Hepatocyte (in vitro differentiated cells): ENCODE measurements around the gene TMEM161B. TPM values are rescaled to one million over a fixed set of nuclear protein-coding genes. Genes with fewer than 3 reads are reported as not detected.
A peak's percentile ranks its signal among the peaks of the same experiment; 100 is the strongest.
"Not testable (repeated sequence)": the region's sequence is repeated elsewhere in the genome, so short reads cannot be mapped to it uniquely, and the experiment has no call there.

Source experiments
- DNase-seq: peaks from one replicate; pipeline ENCODE4 v3.0.0-alpha.2; 2016; ENCODE audit warnings: low spot score
- H2AFZ ChIP-seq: fragments of 200-600 bp; sonication (generic); 2 replicates; pipeline ENCODE4 v1.6.0; 2016; ENCODE audit warnings: antibody characterized with exemption, mild to moderate bottlenecking
- H3K27ac ChIP-seq: fragments of 200-600 bp; sonication (generic); 2 replicates; pipeline ENCODE4 v1.5.1; 2016; ENCODE audit warnings: mild to moderate bottlenecking
- H3K27me3 ChIP-seq: fragments of 200-600 bp; sonication (generic); 2 replicates; pipeline ENCODE4 v1.6.1; 2016
- H3K36me3 ChIP-seq: fragments of 200-600 bp; sonication (generic); replicated peaks from 2 replicates; pipeline ENCODE4 v1.5.1; 2016; ENCODE audit warnings: low read depth; ENCODE audit not compliant: insufficient read depth
- H3K4me1 ChIP-seq: fragments of 200-600 bp; sonication (generic); 2 replicates; pipeline ENCODE4 v1.5.1; 2016; ENCODE audit warnings: mild to moderate bottlenecking, moderate library complexity; ENCODE audit not compliant: insufficient read depth
- H3K4me2 ChIP-seq: fragments of 200-600 bp; sonication (generic); 2 replicates; pipeline ENCODE4 v1.6.0; 2016
- H3K4me3 ChIP-seq: fragments of 200-600 bp; sonication (generic); 2 replicates; pipeline ENCODE4 v1.5.1; 2016; ENCODE audit warnings: mild to moderate bottlenecking
- H3K79me2 ChIP-seq: fragments of 200-600 bp; sonication (generic); 2 replicates; pipeline ENCODE4 v1.6.0; 2017; ENCODE audit warnings: mild to moderate bottlenecking
- H3K9me2 ChIP-seq: fragments of 200-600 bp; sonication (generic); replicated peaks from 2 replicates; pipeline ENCODE4 v1.6.0; 2017; ENCODE audit warnings: mild to moderate bottlenecking; ENCODE audit not compliant: insufficient read depth
- H3K9me3 ChIP-seq: fragments of 200-600 bp; sonication (generic); 2 replicates; pipeline ENCODE4 v1.5.1; 2016; ENCODE audit warnings: low read depth, mild to moderate bottlenecking
- H4K20me1 ChIP-seq: fragments of 200-600 bp; sonication (generic); 2 replicates; pipeline ENCODE4 v1.6.0; 2016; ENCODE audit warnings: mild to moderate bottlenecking; ENCODE audit not compliant: insufficient read depth, poor library complexity, severe bottlenecking
- EZH2 ChIP-seq: fragments of 200-600 bp; sonication (generic); IDR thresholded peaks from 2 replicates; pipeline ENCODE4 v1.6.1; 2016; ENCODE audit warnings: antibody characterized with exemption, mild to moderate bottlenecking, borderline replicate concordance
- EZH2phosphoT487 ChIP-seq: fragments of 200-600 bp; sonication (generic); IDR thresholded peaks from one replicate; pipeline ENCODE4 v1.6.1; 2018; ENCODE audit warnings: antibody characterized with exemption, mild to moderate bottlenecking, low read depth, moderate library complexity; ENCODE audit not compliant: unreplicated experiment, severe bottlenecking
- WGBS: methylation state at CpG from one replicate; pipeline ENCODE4 v1.1.6; 2016; ENCODE audit warnings: low lambda C conversion rate; ENCODE audit errors: missing lambda C conversion rate; 5-methylcytosine and 5-hydroxymethylcytosine counted together
- polyA plus RNA-seq: library from polyadenylated mRNA; unstranded; fragments of >200 nt; fragmentation: Nextera tagmentation; extraction: Ambion mirVana; gene quantifications from 2 replicates; pipeline ENCODE4 v1.2.1, GENCODE V29; 2016
- total RNA-seq: library from RNA; depleted of rRNA; stranded (reverse); fragments of >200 nt; gene quantifications from 2 replicates; pipeline ENCODE4 v1.2.3, GENCODE V29; 2014
- TF ChIP-seq, protein P1 (sequence below): fragments of 200-600 bp; sonication (generic); IDR thresholded peaks from 2 replicates; pipeline ENCODE4 v1.5.1; 2016; ENCODE audit warnings: antibody characterized with exemption, mild to moderate bottlenecking; ENCODE audit not compliant: poor library complexity

Gene TMEM161B
- total and polyA plus RNA-seq, 2 experiments from 2014 or later, result 13.9 to 31.7 TPM

- Histone ChIP-seq H3K27me3 (no peaks in the 10 kb centered on the region), H3K36me3 (no peaks in the 10 kb centered on the region)
These were observed 85.4 kb downstream of the TMEM161B start for GRCh38 chr5:88183255-88183654.

GRCh38 chr5:88177486-88177885, 91.2 kb downstream of the TMEM161B start:
- 87% methylated on average over 13 of the region's 13 CpGs for WGBS
- not testable (repeated sequence) for H3K36me3 ChIP-seq, H3K27me3 ChIP-seq, H3K79me2 ChIP-seq, H2AFZ ChIP-seq, DNase-seq, H3K4me3 ChIP-seq, H3K27ac ChIP-seq, H3K9me3 ChIP-seq, H3K9me2 ChIP-seq, H4K20me1 ChIP-seq, H3K4me2 ChIP-seq, H3K4me1 ChIP-seq

More at GRCh38 chr5:88183255-88183654, 85.4 kb downstream of the TMEM161B start:
- Histone ChIP-seq H3K4me1 (no peaks in the 10 kb centered on the region), H4K20me1 (no peaks in the 10 kb centered on the region), H3K9me3 (peaks cover 8% of the 10 kb centered on the region), H3K4me2 (no peak overlapping the region), H3K9me2 (no peaks in the 10 kb centered on the region), H3K27ac (no peak overlapping the region), H3K4me3 (no peak overlapping the region), H3K79me2 (no peaks in the 10 kb centered on the region), H2AFZ (no peak overlapping the region)
- no peak for DNase-seq
- TF ChIP-seq EZH2 (no peak), EZH2phosphoT487 (no peak)
- TF ChIP-seq, protein P1, sequence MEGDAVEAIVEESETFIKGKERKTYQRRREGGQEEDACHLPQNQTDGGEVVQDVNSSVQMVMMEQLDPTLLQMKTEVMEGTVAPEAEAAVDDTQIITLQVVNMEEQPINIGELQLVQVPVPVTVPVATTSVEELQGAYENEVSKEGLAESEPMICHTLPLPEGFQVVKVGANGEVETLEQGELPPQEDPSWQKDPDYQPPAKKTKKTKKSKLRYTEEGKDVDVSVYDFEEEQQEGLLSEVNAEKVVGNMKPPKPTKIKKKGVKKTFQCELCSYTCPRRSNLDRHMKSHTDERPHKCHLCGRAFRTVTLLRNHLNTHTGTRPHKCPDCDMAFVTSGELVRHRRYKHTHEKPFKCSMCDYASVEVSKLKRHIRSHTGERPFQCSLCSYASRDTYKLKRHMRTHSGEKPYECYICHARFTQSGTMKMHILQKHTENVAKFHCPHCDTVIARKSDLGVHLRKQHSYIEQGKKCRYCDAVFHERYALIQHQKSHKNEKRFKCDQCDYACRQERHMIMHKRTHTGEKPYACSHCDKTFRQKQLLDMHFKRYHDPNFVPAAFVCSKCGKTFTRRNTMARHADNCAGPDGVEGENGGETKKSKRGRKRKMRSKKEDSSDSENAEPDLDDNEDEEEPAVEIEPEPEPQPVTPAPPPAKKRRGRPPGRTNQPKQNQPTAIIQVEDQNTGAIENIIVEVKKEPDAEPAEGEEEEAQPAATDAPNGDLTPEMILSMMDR, result no peak

DNA sequence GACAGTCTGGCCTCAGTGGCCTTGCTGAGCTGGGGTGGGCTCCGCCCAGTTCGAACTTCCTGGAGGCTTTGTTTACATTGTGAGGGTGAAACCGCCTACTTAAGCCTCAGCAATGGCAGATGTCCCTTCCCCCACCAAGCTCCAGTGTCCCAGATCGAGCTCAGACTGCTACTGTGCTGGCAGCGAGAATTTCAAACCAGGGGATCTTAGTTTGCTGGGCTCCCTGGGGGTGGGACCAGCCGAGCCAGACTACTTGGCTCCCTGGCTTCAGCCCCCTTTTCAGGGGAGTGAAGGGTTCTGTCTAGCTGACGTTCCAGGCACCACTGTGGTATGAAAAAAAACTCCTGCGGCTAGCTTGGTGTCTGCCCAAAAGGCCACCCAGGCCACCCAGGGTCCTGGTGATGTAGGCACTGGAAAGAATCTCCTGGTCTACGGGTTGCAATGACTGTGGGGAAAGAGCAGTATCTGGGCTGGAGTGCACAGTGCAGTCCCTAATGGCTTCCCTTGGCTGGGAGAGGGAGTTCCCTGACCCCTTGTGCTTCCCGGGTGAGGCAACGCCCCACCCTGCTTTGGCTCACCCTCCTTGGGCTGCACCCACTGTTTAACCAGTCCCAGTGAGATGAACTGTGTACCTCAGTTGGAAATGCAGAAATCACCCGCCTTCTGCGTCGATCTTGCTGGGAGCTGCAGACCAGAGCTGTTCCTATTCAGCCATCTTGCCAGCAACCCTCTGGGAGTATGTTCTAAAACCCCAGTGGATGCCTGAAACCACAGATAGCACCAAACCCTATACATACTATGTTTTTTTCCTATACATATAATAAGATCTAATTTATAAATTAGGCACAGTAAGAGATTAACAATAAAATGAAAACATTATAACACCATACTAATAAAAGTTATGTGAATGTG, 95.5 kb downstream of the TMEM161B start:
- H3K4me1 ChIP-seq, result no peaks in the 10 kb centered on the region
- WGBS, result 55% methylated on average over 14 of the region's 14 CpGs
- H4K20me1 ChIP-seq, result no peaks in the 10 kb centered on the region
- H3K36me3 ChIP-seq, result no peaks in the 10 kb centered on the region
- TF ChIP-seq, protein P1, result no peak
- TF ChIP-seq EZH2 (no peak), EZH2phosphoT487 (no peak)
- peak; percentile 24 for DNase-seq
- H3K4me3 ChIP-seq, result no peak overlapping the region
- H3K4me2 ChIP-seq, result no peak overlapping the region
- H3K27me3 ChIP-seq, result no peaks in the 10 kb centered on the region
- no peaks in the 10 kb centered on the region for H3K79me2 ChIP-seq
- H2AFZ ChIP-seq, result no peak overlapping the region
- H3K27ac ChIP-seq, result no peak overlapping the region
- no peaks in the 10 kb centered on the region for H3K9me2 ChIP-seq
- H3K9me3 ChIP-seq, result no peaks in the 10 kb centered on the region

GRCh38 chr5:88159591-88159990, 109.1 kb downstream of the TMEM161B start:
- Histone ChIP-seq H3K4me2 (no peak overlapping the region), H3K4me3 (no peak overlapping the region), H3K27ac (no peak overlapping the region), H3K79me2 (no peaks in the 10 kb centered on the region), H3K9me3 (no peaks in the 10 kb centered on the region), H3K36me3 (no peaks in the 10 kb centered on the region), H2AFZ (no peak overlapping the region), H3K4me1 (no peaks in the 10 kb centered on the region), H4K20me1 (no peaks in the 10 kb centered on the region), H3K27me3 (no peaks in the 10 kb centered on the region), H3K9me2 (no peaks in the 10 kb centered on the region)
- no peak for TF ChIP-seq EZH2
- TF ChIP-seq, protein P1, result no peak
- no peak for TF ChIP-seq EZH2phosphoT487
- no peak for DNase-seq
- WGBS, result 90% methylated on average over 7 of the region's 7 CpGs
